ENCODE data around the gene PHC2. TPM values are rescaled to one million over a fixed set of nuclear protein-coding genes. Genes with fewer than 3 reads are reported as not detected.

The PHC2 gene
- total RNA-seq, 1 experiment from 2014 or later = 9.4 TPM

DNA sequence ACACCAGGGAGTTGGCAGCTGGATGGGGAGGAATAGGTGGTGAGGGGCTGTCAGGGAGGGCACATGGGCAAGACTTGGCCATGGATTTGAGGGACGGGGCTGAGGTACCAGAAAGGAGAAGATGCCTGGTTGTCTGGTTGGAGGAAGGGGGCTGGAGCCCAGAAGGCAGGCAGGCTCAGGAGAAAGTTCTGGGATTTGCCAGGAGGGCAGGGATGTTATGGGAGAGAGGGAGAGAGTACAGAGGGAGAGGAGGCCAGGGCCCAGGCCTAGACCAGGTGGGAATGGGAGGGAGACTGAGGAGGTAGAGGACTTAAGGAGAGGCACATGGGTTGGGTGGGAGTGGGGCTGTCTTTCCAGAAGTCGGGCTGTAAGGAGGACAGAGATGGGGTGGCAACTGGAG is 114.3 kb downstream of the PHC2 start:
- Histone ChIP-seq H3K4me2 (ENCODE audit: insufficient read depth, insufficient read length, low read length) (no peak overlapping the region), H4K20me1 (ENCODE audit: control insufficient read depth, insufficient read depth, insufficient read length) (no peaks in the 10 kb centered on the region), H2AK5ac (ENCODE audit: insufficient read length, low read length) (no peak overlapping the region), H3K56ac (ENCODE audit: insufficient read length, low read depth, low read length) (no peak overlapping the region), H2BK5ac (ENCODE audit: insufficient read length, low read length) (no peak overlapping the region), H3K9me3 (ENCODE audit: control insufficient read depth, low read depth, low read length) (no peaks in the 10 kb centered on the region), H2BK120ac (ENCODE audit: low read depth, low read length, poor library complexity, severe bottlenecking) (no peak overlapping the region), H4K5ac (ENCODE audit: insufficient read length, low read depth, low read length) (no peak overlapping the region), H2BK12ac (ENCODE audit: insufficient read length, low read depth, low read length) (no peak overlapping the region), H2BK20ac (ENCODE audit: low read depth, low read length, poor library complexity, severe bottlenecking) (no peak overlapping the region), H3K23me2 (ENCODE audit: insufficient read length, low read depth, low read length, poor library complexity, severe bottlenecking) (no peaks in the 10 kb centered on the region), H2AFZ (ENCODE audit: low read length) (no peak overlapping the region), H3K79me2 (ENCODE audit: insufficient read depth, low read length) (no peaks in the 10 kb centered on the region), H3K4ac (ENCODE audit: low read depth, low read length) (no peak overlapping the region), H3K4me1 (ENCODE audit: insufficient read depth, low read length) (no peaks in the 10 kb centered on the region), H2BK15ac (ENCODE audit: low read depth, low read length) (no peak overlapping the region), H3K14ac (ENCODE audit: insufficient read depth, low read length) (no peak overlapping the region), H3K27ac (ENCODE audit: insufficient read length, low read depth, low read length) (no peak overlapping the region), H3K27me3 (ENCODE audit: insufficient read depth, low read length) (no peaks in the 10 kb centered on the region), H3K18ac (ENCODE audit: insufficient read length, low read depth, low read length) (no peak overlapping the region), H3K9ac (ENCODE audit: extremely low read depth, insufficient read length, low read length) (no peak overlapping the region), H3T11ph (ENCODE audit: low read length) (no peak overlapping the region), H3K23ac (ENCODE audit: insufficient read length, low read depth, low read length) (no peak overlapping the region), H3K79me1 (ENCODE audit: insufficient read depth, low read depth, low read length, poor library complexity, severe bottlenecking) (no peaks in the 10 kb centered on the region), H4K91ac (ENCODE audit: insufficient read length, low read depth, low read length) (no peak overlapping the region), H4K8ac (replicated peaks; ENCODE audit: insufficient read length, low read depth, low read length) (no peak overlapping the region)
- Mint-ChIP-seq H3K36me3 (ENCODE audit: insufficient read depth in 1 of 3, low read depth in 3 of 3) (no peaks in the 10 kb centered on the region), H3K9me3 (no peaks in the 10 kb centered on the region), H3K4me3 (no peak overlapping the region), H3K27me3 (ENCODE audit: low read depth) (peaks cover 24% of the 10 kb centered on the region), H3K27ac (no peak overlapping the region; a peak in 2 of 7 replicates), H3K4me1 (peaks cover 5 to 13% of the 10 kb centered on the region in 2 experiments; a peak in 3 of 4 replicates)
- no peak for TF ChIP-seq CTCF (conservative IDR thresholded peaks at IDR 0.05)
- DNase-seq = no peak
- WGBS (ENCODE audit: extremely low coverage, insufficient read length, low lambda C conversion rate) = no CpG with 5 or more reads among the region's 2 CpGs

All from H9 (cell line).